IMR-90 (cell line): ENCODE results near the gene ATXN10. TPM values are rescaled to one million over a fixed set of nuclear protein-coding genes. Genes with fewer than 3 reads are reported as not detected.
A peak's percentile ranks its signal among the peaks of the same experiment; 100 is the strongest.

Experiments
- ATAC-seq: fragments of 200-7000 bp; cut with Tn5 transposase; 2 replicates; pipeline ENCODE4 v1.9.1; 2020; ENCODE audit warnings: low read depth, mild to moderate bottlenecking, moderate library complexity
- BruUV-seq: library from RNA; stranded (reverse); fragments of 400-500 nt; replicated peaks from 2 replicates; lab custom pipeline; 2021; lab: Mats Ljungman, UMichigan
- CTCF ChIA-PET: fragments of 300-600 bp; formaldehyde crosslinking; extraction: SDS; loops from one replicate; lab custom pipeline; 2021; ENCODE audit warnings: antibody characterized with exemption; lab: Yijun Ruan, JAX
- POLR2A ChIA-PET: fragments of 300-600 bp; sonication (Branson Sonifier 250); formaldehyde crosslinking; loops from one replicate; lab custom pipeline; 2022; ENCODE audit warnings: antibody characterized with exemption; ENCODE audit not compliant: unreplicated experiment; lab: Charles Lee
- DNase-seq: peaks from one replicate; pipeline ENCODE4 v3.0.0; 2013
- H2AFZ ChIP-seq: replicated peaks from 2 replicates; pipeline ENCODE3; 2013; ENCODE audit warnings: low read length, mild to moderate bottlenecking; ENCODE audit not compliant: poor library complexity
- H2AK5ac ChIP-seq: 2 replicates; pipeline ENCODE4 v1.6.1; 2013; ENCODE audit warnings: low read depth, low read length, inconsistent platforms
- H2AK9ac ChIP-seq: replicated peaks from 2 replicates; pipeline ENCODE3; 2013; ENCODE audit warnings: mild to moderate bottlenecking, low read depth, low read length, moderate library complexity; ENCODE audit not compliant: poor library complexity
- H2BK120ac ChIP-seq: 2 replicates; pipeline ENCODE4 v1.6.1; 2013; ENCODE audit warnings: low read depth, low read length, inconsistent platforms
- H2BK15ac ChIP-seq: 3 replicates; pipeline ENCODE4 v1.6.1; 2013; ENCODE audit warnings: low read depth, low read length, inconsistent platforms
- H2BK20ac ChIP-seq: 2 replicates; pipeline ENCODE4 v1.6.1; 2013; ENCODE audit warnings: low read depth, mild to moderate bottlenecking, inconsistent platforms, low read length, moderate library complexity
- H2BK5ac ChIP-seq: 2 replicates; pipeline ENCODE4 v1.6.1; 2013; ENCODE audit warnings: mild to moderate bottlenecking, low read depth, low read length, inconsistent platforms; ENCODE audit not compliant: poor library complexity, severe bottlenecking
- H3K14ac ChIP-seq: replicated peaks from 2 replicates; pipeline ENCODE4 v1.6.1; 2013; ENCODE audit warnings: low read depth, low read length, inconsistent platforms
- H3K18ac ChIP-seq: 2 replicates; pipeline ENCODE4 v1.6.1; 2013; ENCODE audit warnings: low read depth, low read length, control low read depth
- H3K23ac ChIP-seq: 2 replicates; pipeline ENCODE4 v1.6.1; 2013; ENCODE audit warnings: low read depth, low read length, inconsistent platforms
- H3K27ac ChIP-seq: 2 replicates; pipeline ENCODE4 v1.5.1; 2013; ENCODE audit warnings: mild to moderate bottlenecking, control low read depth, low read length; ENCODE audit not compliant: insufficient read depth
- H3K27me3 ChIP-seq: 2 replicates; pipeline ENCODE4 v1.6.1; 2013; ENCODE audit warnings: low read length; ENCODE audit not compliant: control insufficient read depth, insufficient read depth
- H3K36me3 ChIP-seq: 2 replicates; pipeline ENCODE4 v1.6.1; 2013; ENCODE audit warnings: low read length, mixed read lengths; ENCODE audit not compliant: control insufficient read depth, insufficient read depth
- H3K4ac ChIP-seq: 2 replicates; pipeline ENCODE4 v1.6.1; 2013; ENCODE audit warnings: low read depth, low read length, inconsistent platforms
- H3K4me1 ChIP-seq: 2 replicates; pipeline ENCODE4 v1.6.1; 2013; ENCODE audit warnings: low read length, mixed read lengths; ENCODE audit not compliant: control insufficient read depth, insufficient read depth
- H3K4me2 ChIP-seq: 2 replicates; pipeline ENCODE4 v1.6.1; 2013; ENCODE audit warnings: low read depth, mild to moderate bottlenecking, control low read depth, low read length, moderate library complexity
- H3K4me3 ChIP-seq: 2 replicates; pipeline ENCODE4 v1.5.1; 2013; ENCODE audit warnings: low read depth, mild to moderate bottlenecking, control low read depth, low read length, moderate library complexity; ENCODE audit not compliant: insufficient read depth
- H3K56ac ChIP-seq: 2 replicates; pipeline ENCODE4 v1.6.1; 2013; ENCODE audit warnings: low read length, inconsistent platforms; ENCODE audit not compliant: insufficient read depth; ENCODE audit errors: extremely low read depth
- H3K79me1 ChIP-seq, 2 experiments: 2 replicates each; pipeline ENCODE4 v1.6.1; 2013; ENCODE audit warnings: low read length in 2 of 2, inconsistent platforms in 1 of 2, low read depth in 1 of 2
- H3K9ac ChIP-seq: 2 replicates; pipeline ENCODE4 v1.6.1; 2013; ENCODE audit warnings: low read depth, low read length, control low read depth
- H3K9me1 ChIP-seq: 2 replicates; pipeline ENCODE4 v1.6.1; 2013; ENCODE audit warnings: low read length, inconsistent platforms; ENCODE audit not compliant: insufficient read depth
- H3K9me3 ChIP-seq: 2 replicates; pipeline ENCODE4 v1.6.1; 2013; ENCODE audit warnings: low read length; ENCODE audit not compliant: control insufficient read depth, insufficient read depth
- H4K20me1 ChIP-seq: 2 replicates; pipeline ENCODE4 v1.6.1; 2013; ENCODE audit warnings: low read length, inconsistent platforms; ENCODE audit not compliant: insufficient read depth
- H4K5ac ChIP-seq: 2 replicates; pipeline ENCODE4 v1.6.1; 2013; ENCODE audit warnings: mild to moderate bottlenecking, low read depth, low read length, control low read depth
- H4K8ac ChIP-seq, 2 experiments: 2 replicates each; pipeline ENCODE4 v1.6.1; 2013; ENCODE audit warnings: low read depth in 2 of 2, low read length in 2 of 2, control low read depth in 1 of 2, inconsistent platforms in 1 of 2
- H4K91ac ChIP-seq: 2 replicates; pipeline ENCODE4 v1.6.1; 2013; ENCODE audit warnings: low read depth, low read length, inconsistent platforms; ENCODE audit not compliant: insufficient read depth
- BHLHE40 ChIP-seq: fragments of 150-350 bp; IDR thresholded peaks from 2 replicates; pipeline ENCODE4 v1.6.1; 2016; ENCODE audit warnings: mild to moderate bottlenecking, low read depth, low read length
- MAFK ChIP-seq: IDR thresholded peaks from 2 replicates; pipeline ENCODE4 v1.6.1; 2012; ENCODE audit warnings: low read depth, low read length, improper control_type of control experiment
- POLR2A ChIP-seq: IDR thresholded peaks from 2 replicates; pipeline ENCODE4 v1.6.1; 2012; ENCODE audit warnings: mild to moderate bottlenecking, low read depth, low read length
- RAD21 ChIP-seq: IDR thresholded peaks from 2 replicates; pipeline ENCODE4 v1.6.1; 2012; ENCODE audit warnings: low read length, improper control_type of control experiment
- RCOR1 ChIP-seq: IDR thresholded peaks from 2 replicates; pipeline ENCODE4 v1.6.1; 2012; ENCODE audit warnings: mild to moderate bottlenecking, low read length, improper control_type of control experiment; ENCODE audit not compliant: insufficient replicate concordance
- USF2 ChIP-seq: fragments of 150-350 bp; IDR thresholded peaks from 2 replicates; pipeline ENCODE4 v1.6.1; 2017; ENCODE audit warnings: mild to moderate bottlenecking, antibody characterized with exemption, low read length, low read depth
- WGBS, 2 experiments: methylation state at CpG; one replicate each; pipeline versions ENCODE4 v1.1.5 to v1.1.7; 2013; ENCODE audit warnings: missing lambda C conversion rate in 2 of 2; ENCODE audit not compliant: insufficient read length in 1 of 2; ENCODE audit errors: extremely low coverage in 2 of 2; 5-methylcytosine and 5-hydroxymethylcytosine counted together
- dilution Hi-C: fragments of 300-500 bp; cut with HindIII; formaldehyde crosslinking; loops from one replicate; pipeline ENCODE4 v1.14.3; 2018; ENCODE audit warnings: low sequenced_read_pairs; ENCODE audit not compliant: unreplicated experiment
- in situ Hi-C: fragments of 300-500 bp; cut with MboI; formaldehyde crosslinking; loops from 3 replicates; pipeline ENCODE4 v1.14.3; 2019; ENCODE audit warnings: low sequenced_read_pairs, inconsistent platforms, mixed read lengths
- intact Hi-C: fragments of 100-400 bp; cut with micrococcal nuclease; formaldehyde crosslinking; loops from 2 replicates; pipeline ENCODE4 v1.10.0; 2022
- polyA plus RNA-seq, 3 experiments: library from polyadenylated mRNA; depleted of rRNA; stranded (reverse); fragments of >200 nt; gene quantifications; 2 replicates each; pipeline ENCODE4 v1.2.3, GENCODE V29; 2012; ENCODE audit warnings: low replicate concordance in 1 of 3
- total RNA-seq: library from RNA; depleted of rRNA; stranded (reverse); fragments of >200 nt; gene quantifications from 2 replicates; pipeline ENCODE4 v1.2.3, GENCODE V29; 2012
- TF ChIP-seq, protein P1 (sequence below): conservative IDR thresholded peaks from 2 replicates; pipeline ENCODE4 v1.5.1; 2012; ENCODE audit warnings: mild to moderate bottlenecking, low read depth, low read length, improper control_type of control experiment

ATXN10 gene
- total and polyA plus RNA-seq, 2 of the 4 experiments (the other 2 are of a cell fraction): 116 to 231 TPM

GRCh38 chr22:45832180-45832579, 160.5 kb downstream of the ATXN10 start:
- Histone ChIP-seq H3K36me3 (peaks cover 18% of the 10 kb centered on the region), H3K27ac (no peak overlapping the region), H3K9ac (no peak overlapping the region), H3K14ac (no peak overlapping the region), H2BK5ac (no peak overlapping the region), H4K20me1 (peaks cover 25% of the 10 kb centered on the region; the same call in 1 of the 2 replicates), H3K79me1 (peaks cover 16 to 44% of the 10 kb centered on the region in 2 experiments), H2BK20ac (no peak overlapping the region), H3K9me3 (no peaks in the 10 kb centered on the region), H3K23ac (no peak overlapping the region), H3K9me1 (peaks cover 13% of the 10 kb centered on the region; the same call in 1 of the 2 replicates), H3K4me3 (no peak overlapping the region), H4K5ac (no peak overlapping the region), H3K56ac (no peak overlapping the region), H3K18ac (no peak overlapping the region), H2BK15ac (no peak overlapping the region), H2AK9ac (peak overlapping the region; percentile 15), H3K4me2 (no peak overlapping the region), H4K8ac (no peak overlapping the region), H3K27me3 (no peaks in the 10 kb centered on the region), H3K4ac (no peak overlapping the region), H4K91ac (no peak overlapping the region), H3K4me1 (peaks cover 6% of the 10 kb centered on the region; the same call in 1 of the 2 replicates), H2BK120ac (no peak overlapping the region), H2AK5ac (no peak overlapping the region), H2AFZ (no peak overlapping the region)
- ChIA-PET CTCF (interaction anchor here (0.6 to 1.6 kb wide), 4 partner anchors 10 to 99 kb away, joined by 3 to 7 read pairs (median 4); no protein-coding TSS in a partner anchor), POLR2A (no interaction called here)
- ATAC-seq (no peak), DNase-seq (no peak)
- intact Hi-C loops: no loop called here
- TF ChIP-seq MAFK: no peak
- TF ChIP-seq, protein P1, sequence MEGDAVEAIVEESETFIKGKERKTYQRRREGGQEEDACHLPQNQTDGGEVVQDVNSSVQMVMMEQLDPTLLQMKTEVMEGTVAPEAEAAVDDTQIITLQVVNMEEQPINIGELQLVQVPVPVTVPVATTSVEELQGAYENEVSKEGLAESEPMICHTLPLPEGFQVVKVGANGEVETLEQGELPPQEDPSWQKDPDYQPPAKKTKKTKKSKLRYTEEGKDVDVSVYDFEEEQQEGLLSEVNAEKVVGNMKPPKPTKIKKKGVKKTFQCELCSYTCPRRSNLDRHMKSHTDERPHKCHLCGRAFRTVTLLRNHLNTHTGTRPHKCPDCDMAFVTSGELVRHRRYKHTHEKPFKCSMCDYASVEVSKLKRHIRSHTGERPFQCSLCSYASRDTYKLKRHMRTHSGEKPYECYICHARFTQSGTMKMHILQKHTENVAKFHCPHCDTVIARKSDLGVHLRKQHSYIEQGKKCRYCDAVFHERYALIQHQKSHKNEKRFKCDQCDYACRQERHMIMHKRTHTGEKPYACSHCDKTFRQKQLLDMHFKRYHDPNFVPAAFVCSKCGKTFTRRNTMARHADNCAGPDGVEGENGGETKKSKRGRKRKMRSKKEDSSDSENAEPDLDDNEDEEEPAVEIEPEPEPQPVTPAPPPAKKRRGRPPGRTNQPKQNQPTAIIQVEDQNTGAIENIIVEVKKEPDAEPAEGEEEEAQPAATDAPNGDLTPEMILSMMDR: peak; percentile 9; the same call in 1 of the 2 replicates
- TF ChIP-seq RAD21: no peak
- TF ChIP-seq USF2: no peak
- TF ChIP-seq RCOR1: no peak
- no peak for TF ChIP-seq BHLHE40
- no peak for TF ChIP-seq POLR2A
- in situ Hi-C loops: no loop called here
- dilution Hi-C loops: no loop called here
- BruUV-seq: no TSS peak
- 71% methylated on average over 1 of the region's 2 CpGs; no CpG with 5 or more reads in 1 of the 2 experiments for WGBS, 2 experiments
